ENCODE results near the gene EHMT2. TPM values are rescaled to one million over a fixed set of nuclear protein-coding genes. Genes with fewer than 3 reads are reported as not detected.
A peak's percentile ranks its signal among the peaks of the same experiment; 100 is the strongest.

Gene EHMT2
- total and polyA plus RNA-seq, 2 of the 13 experiments (the other 11 are each of a cell fraction or from before 2014, with no cell fraction given): 55.2 to 69.2 TPM

GRCh38 chr6:31927242-31927862 lies 29.9 kb upstream of the EHMT2 start, which contains the start of gene C2 (continued):
- TF ChIP-seq ATF5 (CRISPR knock-in tag; IDR thresholded peaks at IDR 0.05; ENCODE audit: low read depth): no peak
- peak; percentile 93; the same call in 2 of the 3 replicates for TF ChIP-seq MXI1 (IDR thresholded peaks at IDR 0.05; ENCODE audit: borderline replicate concordance, low read depth, low read length)
- 0 out of 2 replicates have a peak, but pooled peaks have one; percentile 84 for TF ChIP-seq CSRNP1 (CRISPR knock-in tag; IDR thresholded peaks at IDR 0.05)
- TF ChIP-seq GMEB2 (CRISPR knock-in tag; IDR thresholded peaks at IDR 0.05; ENCODE audit: low read depth): no peak
- no peak for TF ChIP-seq CBX2 (IDR thresholded peaks at IDR 0.05; ENCODE audit: low read depth, low read length)
- TF ChIP-seq CBX2 (CRISPR knock-in tag; IDR thresholded peaks at IDR 0.05; ENCODE audit: low read depth): 0 out of 2 replicates have a peak, but pooled peaks have one; percentile 74
- TF ChIP-seq ADNP (CRISPR knock-in tag; IDR thresholded peaks at IDR 0.05): no peak
- TF ChIP-seq SRY (CRISPR knock-in tag; IDR thresholded peaks at IDR 0.05): peak; percentile 27; the same call in 1 of the 2 replicates
- no peak for TF ChIP-seq KLF13 (CRISPR knock-in tag; IDR thresholded peaks at IDR 0.05)
- TF ChIP-seq THAP9 (CRISPR knock-in tag; IDR thresholded peaks at IDR 0.05; ENCODE audit: borderline replicate concordance): no peak
- TF ChIP-seq IRF2 (CRISPR knock-in tag; IDR thresholded peaks at IDR 0.05): peak; percentile 95
- TF ChIP-seq ZNF263 (CRISPR knock-in tag; IDR thresholded peaks at IDR 0.05): peak; percentile 18; the same call in 1 of the 2 replicates
- TF ChIP-seq ZNF713 (CRISPR knock-in tag; IDR thresholded peaks at IDR 0.05): no peak
- TF ChIP-seq HNF4G (IDR thresholded peaks at IDR 0.05; ENCODE audit: borderline replicate concordance, low read depth, low read length): peak; percentile 97
- TF ChIP-seq HNF4G (CRISPR knock-in tag; IDR thresholded peaks at IDR 0.05; ENCODE audit: borderline replicate concordance, low read depth): peak; percentile 83; the same call in 1 of the 2 replicates
- TF ChIP-seq NFIC (IDR thresholded peaks at IDR 0.05; ENCODE audit: low read length): peak; percentile 86
- no peak for TF ChIP-seq ZSCAN20 (CRISPR knock-in tag; IDR thresholded peaks at IDR 0.05; ENCODE audit: borderline replicate concordance)
- TF ChIP-seq ZNF570 (CRISPR knock-in tag; IDR thresholded peaks at IDR 0.05; ENCODE audit: borderline replicate concordance): no peak
- TF ChIP-seq ELK4 (CRISPR knock-in tag; IDR thresholded peaks at IDR 0.05; ENCODE audit: borderline replicate concordance): no peak
- TF ChIP-seq ZBTB38 (CRISPR knock-in tag; IDR thresholded peaks at IDR 0.05): peak; percentile 5; the same call in 1 of the 2 replicates
- no peak for TF ChIP-seq ZKSCAN5 (CRISPR knock-in tag; IDR thresholded peaks at IDR 0.05)
- peak; percentile 74 for TF ChIP-seq SIX4 (CRISPR knock-in tag; IDR thresholded peaks at IDR 0.05)
- TF ChIP-seq ZFP41 (CRISPR knock-in tag; IDR thresholded peaks at IDR 0.05; ENCODE audit: borderline replicate concordance): no peak

Measured in HepG2 (cell line).